ENCODE results near the gene TMBIM1.

The TMBIM1 gene

GRCh38 chr2:218265626-218266025, 26.7 kb downstream of the TMBIM1 start:
- H3F3A ChIP-seq (ENCODE audit: control insufficient read depth, insufficient read depth) = no peaks in the 10 kb centered on the region
- no peak for TF ChIP-seq CTCF (IDR thresholded peaks at IDR 0.05; ENCODE audit: low read depth, low read length, poor library complexity, severe bottlenecking)
- TF ChIP-seq EZH2phosphoT487 (IDR thresholded peaks at IDR 0.05; ENCODE audit: borderline replicate concordance, low read length) = no peak
- no peak overlapping the region for H3K4me2 ChIP-seq (ENCODE audit: low read length)
- peaks cover 37% of the 10 kb centered on the region for H3K36me3 ChIP-seq (ENCODE audit: control insufficient read depth, low read length)
- no peaks in the 10 kb centered on the region for H3K9me2 ChIP-seq (replicated peaks; ENCODE audit: control insufficient read depth, low read length)
- H3K4me3 ChIP-seq (ENCODE audit: low read length) = no peak overlapping the region
- no peak overlapping the region for H3K27ac ChIP-seq (ENCODE audit: low read depth, low read length)
- no peaks in the 10 kb centered on the region for H3K9me3 ChIP-seq (ENCODE audit: control insufficient read depth, insufficient read depth, low read length)
- H4K20me1 ChIP-seq (ENCODE audit: control insufficient read depth, insufficient read depth, low read depth, low read length) = no peaks in the 10 kb centered on the region
- peaks cover 28% of the 10 kb centered on the region for H3K4me1 ChIP-seq (ENCODE audit: control insufficient read depth, low read length)
- H3K27me3 ChIP-seq (ENCODE audit: control insufficient read depth, low read length) = no peaks in the 10 kb centered on the region
- peaks cover 17% of the 10 kb centered on the region for H3K79me2 ChIP-seq (ENCODE audit: control insufficient read depth, low read length)

GRCh38 chr2:218264773-218265561, 27.3 kb downstream of the TMBIM1 start:
- H3K9me3 ChIP-seq (ENCODE audit: control insufficient read depth, insufficient read depth, low read length) = no peaks in the 10 kb centered on the region
- no peak overlapping the region for H3K4me3 ChIP-seq (ENCODE audit: low read length)
- no peak overlapping the region for H3K4me2 ChIP-seq (ENCODE audit: low read length)
- TF ChIP-seq EZH2phosphoT487 (IDR thresholded peaks at IDR 0.05; ENCODE audit: borderline replicate concordance, low read length) (no peak), CTCF (IDR thresholded peaks at IDR 0.05; ENCODE audit: low read depth, low read length, poor library complexity, severe bottlenecking) (no peak)
- H3K4me1 ChIP-seq (ENCODE audit: control insufficient read depth, low read length) = peaks cover 32% of the 10 kb centered on the region
- peaks cover 37% of the 10 kb centered on the region for H3K36me3 ChIP-seq (ENCODE audit: control insufficient read depth, low read length)
- H3F3A ChIP-seq (ENCODE audit: control insufficient read depth, insufficient read depth) = no peaks in the 10 kb centered on the region
- H3K79me2 ChIP-seq (ENCODE audit: control insufficient read depth, low read length) = peaks cover 14% of the 10 kb centered on the region
- no peaks in the 10 kb centered on the region for H4K20me1 ChIP-seq (ENCODE audit: control insufficient read depth, insufficient read depth, low read depth, low read length)
- H3K27me3 ChIP-seq (ENCODE audit: control insufficient read depth, low read length) = no peaks in the 10 kb centered on the region
- no peaks in the 10 kb centered on the region for H3K9me2 ChIP-seq (replicated peaks; ENCODE audit: control insufficient read depth, low read length)
- no peak overlapping the region for H3K27ac ChIP-seq (ENCODE audit: low read depth, low read length)

- H4K20me1 ChIP-seq (ENCODE audit: control insufficient read depth, insufficient read depth, low read depth, low read length) = no peaks in the 10 kb centered on the region
- no peak overlapping the region for H3K4me2 ChIP-seq (ENCODE audit: low read length)
- H3K27ac ChIP-seq (ENCODE audit: low read depth, low read length) = no peak overlapping the region
- H3F3A ChIP-seq (ENCODE audit: control insufficient read depth, insufficient read depth) = no peaks in the 10 kb centered on the region
- peaks cover 30% of the 10 kb centered on the region for H3K4me1 ChIP-seq (ENCODE audit: control insufficient read depth, low read length)
- H3K79me2 ChIP-seq (ENCODE audit: control insufficient read depth, low read length) = peaks cover 5% of the 10 kb centered on the region
- TF ChIP-seq EZH2phosphoT487 (IDR thresholded peaks at IDR 0.05; ENCODE audit: borderline replicate concordance, low read length) (no peak), CTCF (IDR thresholded peaks at IDR 0.05; ENCODE audit: low read depth, low read length, poor library complexity, severe bottlenecking) (no peak)
- H3K36me3 ChIP-seq (ENCODE audit: control insufficient read depth, low read length) = peaks cover 37% of the 10 kb centered on the region
- no peaks in the 10 kb centered on the region for H3K27me3 ChIP-seq (ENCODE audit: control insufficient read depth, low read length)
- no peaks in the 10 kb centered on the region for H3K9me2 ChIP-seq (replicated peaks; ENCODE audit: control insufficient read depth, low read length)
- H3K9me3 ChIP-seq (ENCODE audit: control insufficient read depth, insufficient read depth, low read length) = no peaks in the 10 kb centered on the region
- H3K4me3 ChIP-seq (ENCODE audit: low read length) = no peak overlapping the region
These were observed 28.3 kb downstream of the TMBIM1 start for GRCh38 chr2:218263817-218264641.
